Measurements from ENCODE around the gene TTYH3.

- TF ChIP-seq ETV6 (IDR thresholded peaks at IDR 0.05; ENCODE audit: borderline replicate concordance in 1 of 2, low read depth in 2 of 2, low read length in 1 of 2) (no peak), ETV6 (CRISPR knock-in tag; IDR thresholded peaks at IDR 0.05; ENCODE audit: borderline replicate concordance) (no peak), SLC30A9 (CRISPR knock-in tag; IDR thresholded peaks at IDR 0.05) (no peak)
Measured at GRCh38 chr7:2622869-2623697, 8.7 kb upstream of the TTYH3 start.
